Cardiac muscle cell (in vitro differentiated cells and primary cell): ENCODE results near the gene PLCL1. TPM values are rescaled to one million over a fixed set of nuclear protein-coding genes. Genes with fewer than 3 reads are reported as not detected.

Experiments used
- DNase-seq, 2 donors: peaks; one replicate each; pipeline versions ENCODE4 v3.0.0 to v3.0.0-alpha.2; 2010 to 2017; ENCODE audit warnings: low read depth in 1 of 2, low spot score in 1 of 2
- H3K27ac ChIP-seq: fragments of 200-600 bp; sonication (generic); 2 replicates; pipeline ENCODE4 v1.5.1; 2016
- H3K27me3 ChIP-seq: fragments of 200-600 bp; sonication (generic); 2 replicates; pipeline ENCODE4 v1.6.0; 2016; ENCODE audit warnings: control low read depth
- H3K36me3 ChIP-seq: fragments of 200-600 bp; sonication (generic); 2 replicates; pipeline ENCODE4 v1.5.1; 2016; ENCODE audit warnings: control low read depth
- H3K4me1 ChIP-seq: fragments of 200-600 bp; sonication (generic); 2 replicates; pipeline ENCODE4 v1.8.1; 2017; ENCODE audit warnings: low read depth, mild to moderate bottlenecking, mixed run types
- H3K4me3 ChIP-seq: fragments of 200-600 bp; sonication (generic); 2 replicates; pipeline ENCODE4 v1.5.1; 2016; ENCODE audit warnings: mild to moderate bottlenecking
- H3K9me3 ChIP-seq: fragments of 200-600 bp; sonication (generic); 2 replicates; pipeline ENCODE4 v1.5.1; 2017; ENCODE audit warnings: low read depth, mild to moderate bottlenecking, control low read depth
- polyA plus RNA-seq: library from polyadenylated mRNA; unstranded; fragments of >200 nt; fragmentation: Nextera tagmentation; extraction: Ambion mirVana; gene quantifications from 2 replicates; pipeline ENCODE4 v1.2.1, GENCODE V29; 2016
- total RNA-seq: library from RNA; depleted of rRNA; stranded (reverse); fragments of >200 nt; gene quantifications from 2 replicates; pipeline ENCODE4 v1.2.3, GENCODE V29; 2016
- TF ChIP-seq, protein P1 (sequence below): IDR thresholded peaks from 2 replicates; pipeline ENCODE4 v1.5.1; 2012; ENCODE audit warnings: low read depth, mild to moderate bottlenecking, low read length

Gene PLCL1
- total and polyA plus RNA-seq, 2 experiments from 2014 or later = 4.9 to 7.8 TPM

DNA sequence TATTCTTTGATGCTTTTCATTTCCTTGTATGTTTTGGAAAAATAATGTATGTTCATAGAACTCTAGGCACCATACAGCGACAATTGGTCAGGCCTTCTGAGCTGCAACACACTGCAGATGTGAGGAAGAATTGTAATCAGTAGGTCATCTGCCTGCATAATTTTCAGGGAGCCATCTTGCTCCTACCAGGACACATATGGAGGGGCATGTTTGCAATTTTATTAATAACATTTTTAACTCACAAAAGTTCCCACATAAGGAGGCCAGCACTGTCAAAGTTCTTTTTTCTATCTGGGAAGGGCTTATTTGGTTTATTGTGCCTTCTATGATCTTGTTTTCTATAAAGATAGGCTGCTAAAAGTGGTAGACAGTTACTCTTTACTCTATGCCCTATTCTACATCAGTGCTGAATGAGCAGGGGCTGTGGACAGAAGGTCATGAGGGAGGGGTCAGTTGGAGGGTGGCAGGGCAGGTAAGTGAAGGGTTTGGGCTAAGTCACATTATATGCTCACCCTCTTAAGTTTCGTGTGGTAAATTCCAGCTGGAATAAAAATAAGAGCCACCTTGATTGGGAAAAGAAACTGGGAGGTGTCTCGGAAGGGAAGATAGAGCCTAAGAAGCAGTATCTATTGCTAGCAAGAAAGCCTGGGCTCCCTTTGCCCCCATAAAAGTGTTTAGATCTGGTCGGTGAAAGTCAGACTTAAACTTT lies 126.3 kb downstream of the PLCL1 start:
- no peak overlapping the region for H3K4me3 ChIP-seq
- H3K27ac ChIP-seq = no peak overlapping the region

DNA sequence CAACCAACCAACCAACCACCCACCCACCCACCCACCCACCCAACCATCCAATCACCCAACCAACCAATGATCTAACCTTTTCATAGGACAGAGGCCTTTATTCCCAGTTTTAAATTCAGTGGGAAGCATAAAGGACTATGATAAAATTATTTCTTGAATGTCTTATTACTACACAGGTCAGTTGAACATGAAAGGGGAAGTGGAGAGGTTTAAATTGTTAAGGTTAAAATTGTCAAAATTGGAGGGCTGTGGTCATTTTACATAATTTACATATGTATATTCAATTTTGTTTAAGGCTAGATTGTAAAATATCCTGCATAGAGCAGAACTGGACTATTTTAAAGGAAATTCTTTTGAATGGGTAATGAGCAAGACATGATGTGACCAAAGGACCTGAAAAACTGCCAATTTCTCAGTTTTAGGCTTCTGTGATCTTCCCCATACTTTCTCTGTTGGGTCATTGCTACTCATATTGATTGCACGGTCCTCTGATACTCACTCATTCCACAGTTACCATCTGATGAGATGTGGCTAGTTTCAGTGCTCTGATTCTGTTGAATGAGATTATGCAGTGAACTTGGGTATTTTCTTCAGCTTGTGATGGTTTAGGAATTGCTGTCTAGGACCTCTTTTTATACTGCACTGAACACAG lies 127.4 kb downstream of the PLCL1 start:
- Histone ChIP-seq H3K9me3 (no peaks in the 10 kb centered on the region), H3K27ac (no peak overlapping the region), H3K4me1 (peaks cover 11% of the 10 kb centered on the region), H3K4me3 (no peak overlapping the region), H3K27me3 (peaks cover 37% of the 10 kb centered on the region), H3K36me3 (no peaks in the 10 kb centered on the region)
- no peak for DNase-seq
- TF ChIP-seq, protein P1, sequence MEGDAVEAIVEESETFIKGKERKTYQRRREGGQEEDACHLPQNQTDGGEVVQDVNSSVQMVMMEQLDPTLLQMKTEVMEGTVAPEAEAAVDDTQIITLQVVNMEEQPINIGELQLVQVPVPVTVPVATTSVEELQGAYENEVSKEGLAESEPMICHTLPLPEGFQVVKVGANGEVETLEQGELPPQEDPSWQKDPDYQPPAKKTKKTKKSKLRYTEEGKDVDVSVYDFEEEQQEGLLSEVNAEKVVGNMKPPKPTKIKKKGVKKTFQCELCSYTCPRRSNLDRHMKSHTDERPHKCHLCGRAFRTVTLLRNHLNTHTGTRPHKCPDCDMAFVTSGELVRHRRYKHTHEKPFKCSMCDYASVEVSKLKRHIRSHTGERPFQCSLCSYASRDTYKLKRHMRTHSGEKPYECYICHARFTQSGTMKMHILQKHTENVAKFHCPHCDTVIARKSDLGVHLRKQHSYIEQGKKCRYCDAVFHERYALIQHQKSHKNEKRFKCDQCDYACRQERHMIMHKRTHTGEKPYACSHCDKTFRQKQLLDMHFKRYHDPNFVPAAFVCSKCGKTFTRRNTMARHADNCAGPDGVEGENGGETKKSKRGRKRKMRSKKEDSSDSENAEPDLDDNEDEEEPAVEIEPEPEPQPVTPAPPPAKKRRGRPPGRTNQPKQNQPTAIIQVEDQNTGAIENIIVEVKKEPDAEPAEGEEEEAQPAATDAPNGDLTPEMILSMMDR = no peak

More for the DNA sequence above, 126.3 kb downstream of the PLCL1 start:
- H3K36me3 ChIP-seq = no peaks in the 10 kb centered on the region
- no peak for DNase-seq
- peaks cover 36% of the 10 kb centered on the region for H3K27me3 ChIP-seq
- H3K4me1 ChIP-seq = peaks cover 11% of the 10 kb centered on the region
- no peaks in the 10 kb centered on the region for H3K9me3 ChIP-seq
- TF ChIP-seq, protein P1 = no peak

DNA sequence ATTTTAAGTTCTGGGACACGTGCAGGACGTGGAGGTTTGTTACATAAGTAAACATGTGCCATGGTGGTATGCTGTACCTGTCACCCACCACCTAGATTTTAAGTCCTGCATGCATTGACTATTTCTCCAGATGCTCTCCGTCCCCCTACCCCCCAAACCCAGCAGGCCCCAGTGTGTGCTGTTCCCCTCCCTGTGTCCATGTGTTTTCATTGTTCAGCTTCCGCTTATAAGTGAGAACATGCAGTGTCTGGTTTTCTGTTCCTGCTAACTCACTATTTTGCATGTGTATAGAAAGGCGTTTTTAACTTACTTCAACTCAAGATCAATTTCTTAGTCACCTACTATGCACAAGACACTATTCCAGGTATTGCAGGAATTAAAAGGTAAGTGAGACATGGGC lies 128.0 kb downstream of the PLCL1 start:
- H3K4me1 ChIP-seq = peaks cover 11% of the 10 kb centered on the region
- H3K27ac ChIP-seq = no peak overlapping the region
- H3K36me3 ChIP-seq = no peaks in the 10 kb centered on the region
- H3K9me3 ChIP-seq = no peaks in the 10 kb centered on the region
- no peak overlapping the region for H3K4me3 ChIP-seq
- TF ChIP-seq, protein P1 = no peak
- peaks cover 40% of the 10 kb centered on the region for H3K27me3 ChIP-seq
- DNase-seq = no peak

DNA sequence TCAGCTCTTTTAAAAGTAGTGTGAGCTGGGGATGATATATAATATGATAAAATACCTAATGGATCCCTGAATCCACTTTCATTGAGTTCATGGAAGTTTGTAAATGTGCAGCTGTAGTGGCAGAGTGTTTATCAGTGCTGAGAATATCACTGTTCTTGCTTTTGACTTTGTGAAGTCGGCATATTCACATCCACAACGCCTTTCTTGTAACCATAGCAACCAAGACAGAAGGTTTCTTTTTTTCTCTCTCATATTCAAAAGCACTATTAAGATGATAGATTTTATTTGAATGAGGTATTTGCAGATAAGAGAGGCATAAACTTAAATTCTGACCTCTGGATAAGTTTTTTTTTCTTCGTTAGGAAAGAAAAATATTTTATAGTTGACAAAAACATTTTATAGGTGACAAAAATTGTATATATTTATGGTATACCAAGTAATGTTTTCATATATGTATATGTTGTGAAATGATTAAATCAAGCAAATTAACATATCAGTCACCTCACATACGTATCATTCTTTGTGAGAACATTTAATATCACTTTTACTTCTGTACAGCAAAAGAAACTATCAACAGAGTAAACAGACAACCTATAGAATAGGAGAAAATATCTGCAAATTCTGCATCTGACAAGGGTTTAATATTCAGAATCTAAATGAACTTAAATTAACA lies 130.0 kb downstream of the PLCL1 start:
- H3K4me3 ChIP-seq = no peak overlapping the region
- H3K27ac ChIP-seq = no peak overlapping the region
- TF ChIP-seq, protein P1 = no peak
- no peaks in the 10 kb centered on the region for H3K9me3 ChIP-seq
- peaks cover 60% of the 10 kb centered on the region for H3K27me3 ChIP-seq
- no peaks in the 10 kb centered on the region for H3K36me3 ChIP-seq
- H3K4me1 ChIP-seq = peaks cover 6% of the 10 kb centered on the region
- no peak for DNase-seq

DNA sequence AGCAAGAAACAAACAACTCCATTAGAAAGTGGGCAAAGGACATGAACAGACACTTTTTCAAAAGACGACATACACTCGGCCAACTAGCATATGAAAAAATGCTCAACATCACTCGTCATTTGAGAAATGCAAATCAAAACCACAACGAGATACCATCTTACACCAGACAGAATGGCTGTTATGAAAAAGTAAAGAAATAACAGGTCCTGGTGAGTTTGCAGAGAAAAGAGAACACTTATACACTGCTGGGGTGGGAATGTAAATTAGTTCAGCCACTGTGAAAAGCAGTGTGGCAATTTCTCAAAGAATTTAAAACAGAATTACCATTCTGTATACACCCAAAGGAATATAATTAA lies 130.5 kb downstream of the PLCL1 start:
- TF ChIP-seq, protein P1 = no peak
- no peaks in the 10 kb centered on the region for H3K9me3 ChIP-seq
- no peak overlapping the region for H3K4me3 ChIP-seq
- peaks cover under 1% of the 10 kb centered on the region for H3K4me1 ChIP-seq
- H3K36me3 ChIP-seq = no peaks in the 10 kb centered on the region
- no peak overlapping the region for H3K27ac ChIP-seq
- peaks cover 61% of the 10 kb centered on the region for H3K27me3 ChIP-seq
- no peak for DNase-seq
